Endometrium (tissue), 2 donors: ENCODE results near the gene DCK.
"Not testable (repeated sequence)": the region's sequence is repeated elsewhere in the genome, so short reads cannot be mapped to it uniquely, and the experiment has no call there.

Experiments used
- FAIRE-seq: peaks from 2 replicates; lab custom pipeline; 2012; peaks lifted over from hg19 to GRCh38; lab: Jason Lieb, UNC
- donor health status: control.
- donor health status: control.

DCK gene

DNA sequence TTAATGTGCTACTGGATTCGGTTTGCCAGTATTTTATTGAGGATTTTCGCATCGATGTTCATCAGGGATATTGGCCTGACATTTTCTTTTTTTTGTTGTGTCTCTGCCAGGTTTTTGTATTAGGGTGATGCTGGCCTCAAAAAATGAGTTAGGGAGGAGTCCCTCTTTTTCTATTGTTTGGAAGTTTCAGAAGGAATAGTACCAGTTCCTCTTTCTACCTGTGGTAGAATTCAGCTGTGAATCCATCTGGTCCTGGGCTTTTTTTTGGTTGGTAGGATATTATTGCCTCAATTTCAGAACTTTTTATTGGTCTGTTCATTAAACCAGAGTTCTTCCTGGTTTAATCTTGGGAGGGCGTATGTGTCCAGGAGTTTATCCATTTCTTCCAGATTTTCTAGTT is 7.9 kb downstream of the DCK start:
- not testable (repeated sequence) for FAIRE-seq

DNA sequence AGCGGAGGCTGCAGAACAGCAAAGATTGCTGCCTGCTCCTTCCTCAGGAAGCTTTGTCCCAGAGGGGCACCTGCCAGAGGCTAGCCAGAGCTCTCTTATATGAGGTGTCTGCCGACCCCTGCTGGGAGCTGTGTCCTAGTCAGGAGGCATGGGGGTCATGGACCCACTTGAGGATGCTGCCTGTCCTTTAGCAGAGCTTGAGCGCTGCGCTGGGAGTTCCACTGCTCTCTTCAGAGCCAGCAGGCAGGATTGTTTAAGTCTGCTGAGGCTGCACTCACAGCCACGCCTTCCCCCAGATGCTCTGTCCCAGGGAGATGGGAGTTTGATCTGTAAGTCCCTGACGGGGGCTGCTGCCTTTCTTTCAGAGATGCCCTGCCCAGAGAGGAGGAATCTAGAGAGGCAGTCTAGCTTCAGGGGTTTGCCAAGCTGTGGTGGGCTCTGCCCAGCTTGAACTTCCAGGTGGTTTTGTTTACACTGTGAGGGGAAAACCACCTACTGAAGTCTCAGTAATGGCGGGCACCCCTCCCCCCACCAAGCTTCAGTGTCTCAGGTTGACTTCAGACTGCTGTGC is 10.9 kb downstream of the DCK start:
- no peak for FAIRE-seq

DNA sequence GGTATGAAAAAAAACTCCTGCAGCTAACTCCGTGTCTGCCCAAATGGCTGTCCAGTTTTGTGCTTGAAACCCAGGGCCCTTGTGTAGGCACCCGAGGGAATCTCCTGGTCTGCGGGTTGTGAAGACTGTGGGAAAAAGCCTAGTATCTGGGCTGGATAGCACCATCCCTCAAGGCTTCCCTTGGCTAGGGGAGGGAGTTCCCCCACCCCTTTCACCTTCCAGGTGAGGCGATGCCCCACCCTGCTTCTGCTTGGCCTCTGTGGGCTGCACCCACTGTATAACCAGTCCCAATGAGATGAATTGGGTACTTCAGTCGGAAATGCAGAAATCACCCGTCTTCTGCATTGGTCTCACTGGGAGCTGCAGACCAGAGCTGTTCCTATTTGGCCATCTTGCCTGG is 11.6 kb downstream of the DCK start:
- not testable (repeated sequence) for FAIRE-seq

GRCh38 chr4:71006203-71006907 is 12.9 kb downstream of the DCK start:
- no peak for FAIRE-seq

GRCh38 chr4:71008196-71008595 is 14.7 kb downstream of the DCK start:
- FAIRE-seq: no peak

GRCh38 chr4:71009086-71009485 is 15.6 kb downstream of the DCK start:
- no peak for FAIRE-seq

DNA sequence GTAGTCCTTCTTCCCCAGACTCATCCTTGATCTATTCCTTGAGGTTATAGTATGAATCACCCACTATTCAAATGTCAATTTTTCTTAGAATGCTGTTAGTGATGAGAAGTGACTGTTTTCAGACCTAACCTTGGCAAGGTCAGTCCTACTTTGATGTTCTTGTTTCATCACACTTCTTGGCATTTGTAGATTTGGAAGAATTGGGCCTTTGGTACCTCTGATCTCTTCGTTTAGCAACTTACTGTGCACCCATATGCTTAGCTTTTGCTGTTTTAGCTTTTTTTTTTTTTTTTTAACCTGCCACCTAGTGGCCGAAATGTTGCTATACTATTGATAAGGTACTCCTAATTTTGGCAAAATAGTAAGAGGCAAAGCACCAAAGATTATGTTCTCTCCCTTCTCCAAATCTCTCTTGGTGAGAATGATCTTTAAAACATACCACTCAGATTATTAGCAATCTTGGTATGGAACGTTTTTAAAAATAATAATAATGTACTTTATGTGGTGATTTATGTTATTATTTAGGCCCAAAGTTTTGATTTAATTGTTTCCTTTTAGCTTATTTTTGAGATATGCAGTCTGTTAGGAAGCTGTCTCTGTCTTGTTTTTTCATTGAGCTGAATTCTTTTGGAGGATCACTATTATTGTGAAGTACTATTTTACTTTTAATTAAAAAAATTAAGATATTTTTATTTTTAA is 16.6 kb downstream of the DCK start:
- FAIRE-seq: peak; percentile 88

DNA sequence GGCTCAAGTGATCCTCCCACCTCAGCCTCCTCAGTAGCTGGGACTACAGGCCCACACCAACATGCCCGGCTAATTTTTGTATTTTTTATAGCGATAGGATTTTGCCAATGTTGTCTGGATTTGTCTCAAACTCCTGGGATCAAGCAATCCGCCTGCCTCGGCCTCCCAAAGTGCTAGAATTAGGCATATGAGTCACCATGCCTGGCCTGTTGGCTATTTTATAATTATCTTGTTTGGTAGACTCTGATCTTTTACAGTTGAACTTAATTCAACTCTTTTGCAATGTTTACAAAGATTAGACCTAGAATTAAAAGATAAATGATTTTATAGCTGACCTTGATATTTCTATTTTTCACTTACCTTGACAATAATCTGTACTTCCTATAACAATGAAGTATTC is 18.0 kb downstream of the DCK start:
- FAIRE-seq: no peak

GRCh38 chr4:71017391-71017790 is 23.9 kb downstream of the DCK start:
- FAIRE-seq: not testable (repeated sequence)

DNA sequence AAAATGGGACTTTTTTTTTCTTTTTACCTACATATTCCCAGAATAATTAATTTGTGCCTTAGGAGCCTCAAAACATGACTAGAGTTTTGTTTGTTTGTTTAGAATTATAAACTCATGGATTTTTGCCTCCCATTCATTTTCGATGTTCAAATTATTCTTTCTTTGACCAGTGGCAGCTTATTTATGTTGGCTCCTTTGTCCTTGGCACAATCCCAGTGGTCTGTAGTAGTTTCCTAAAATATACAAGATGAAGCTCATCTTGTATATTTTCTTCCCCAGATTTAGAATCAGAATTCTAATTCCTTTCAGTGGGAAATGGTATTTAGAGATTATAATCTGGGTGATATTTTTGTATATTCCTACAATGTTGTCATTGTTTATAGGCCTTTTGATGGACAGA is 27.2 kb downstream of the DCK start:
- FAIRE-seq: no peak

- FAIRE-seq: no peak
Measured at GRCh38 chr4:71025654-71026053, 32.2 kb downstream of the DCK start.

DNA sequence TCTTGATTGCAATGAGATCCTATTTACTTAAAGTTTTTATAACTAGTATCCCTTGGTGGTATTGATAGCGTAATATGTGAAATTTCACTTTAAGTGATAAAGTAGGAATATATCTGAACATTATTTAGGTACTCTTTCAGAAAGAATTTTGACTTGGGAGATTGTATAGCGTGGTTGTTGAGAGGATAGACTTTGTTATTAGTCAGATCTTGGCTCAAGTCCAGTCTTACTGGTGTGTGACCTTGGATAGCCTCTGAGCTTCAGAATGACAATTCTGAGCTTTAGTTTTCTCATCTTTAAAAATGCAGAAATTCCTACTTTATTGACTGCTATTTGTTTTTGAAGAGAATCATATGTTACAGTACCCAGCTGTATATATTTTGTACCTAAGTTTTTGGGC is 32.6 kb downstream of the DCK start:
- no peak for FAIRE-seq

DNA sequence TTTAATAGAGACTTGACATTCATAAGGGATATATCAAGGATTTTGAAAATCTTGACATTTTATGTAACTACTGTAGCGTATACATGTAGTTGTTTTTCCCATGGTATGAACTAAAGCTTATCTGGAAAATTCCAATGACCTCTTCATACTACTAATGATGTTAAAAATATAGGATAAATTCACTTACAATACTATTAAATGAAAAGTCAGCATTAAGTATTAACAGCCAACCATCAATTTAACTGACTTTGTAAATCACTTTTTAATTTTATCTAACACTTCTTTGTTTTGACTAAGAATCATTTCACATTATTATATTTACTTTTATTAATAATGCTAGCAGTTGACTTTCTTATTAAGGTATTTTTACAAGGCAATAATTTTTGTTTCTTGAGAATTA is 34.2 kb downstream of the DCK start:
- peak; percentile 8 for FAIRE-seq

- no peak for FAIRE-seq
Measured at GRCh38 chr4:71029504-71029903, 36.1 kb downstream of the DCK start.

GRCh38 chr4:71032106-71032505 is 38.7 kb downstream of the DCK start:
- not testable (repeated sequence) for FAIRE-seq

DNA sequence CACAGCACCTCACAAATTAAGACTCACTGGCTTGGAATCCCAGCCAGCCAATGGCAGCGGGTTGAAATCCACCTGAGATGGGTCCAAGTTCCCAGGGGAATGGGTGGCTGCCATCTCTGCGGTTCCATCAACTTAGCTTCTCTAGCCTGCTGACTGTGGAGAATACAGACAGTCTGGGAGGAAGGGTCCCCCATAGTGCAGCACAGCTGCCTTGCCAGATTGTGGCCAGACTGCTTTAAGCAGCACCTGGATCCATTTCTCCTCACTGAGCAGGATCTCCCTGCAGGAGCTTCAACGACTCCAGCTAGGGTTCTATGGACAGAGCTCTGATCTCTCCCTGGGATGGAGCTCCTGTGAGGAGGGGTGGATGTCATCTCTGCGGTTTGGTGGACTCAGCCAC is 51.8 kb downstream of the DCK start:
- no peak for FAIRE-seq

- no peak for FAIRE-seq
Measured at GRCh38 chr4:71049395-71049794, 55.9 kb downstream of the DCK start.

DNA sequence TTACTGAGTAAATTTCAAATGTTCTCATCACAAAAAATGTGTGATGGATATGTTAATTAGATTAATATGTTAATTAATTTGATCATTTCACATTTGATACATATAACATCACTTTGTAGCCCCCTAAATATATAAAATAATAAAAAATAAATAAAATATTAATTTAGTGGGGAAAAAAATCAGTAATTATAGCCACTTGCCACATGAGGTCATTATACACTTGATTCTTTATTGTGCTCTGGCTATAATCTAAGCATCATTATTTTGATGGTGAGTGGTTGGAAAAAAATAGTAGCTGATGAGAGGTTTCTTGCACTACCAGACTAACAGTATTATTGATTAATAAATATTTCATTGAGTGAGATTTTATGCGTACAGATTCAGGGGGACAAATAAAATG is 57.4 kb downstream of the DCK start:
- peak; percentile 46 for FAIRE-seq

GRCh38 chr4:71052034-71052433 is 58.6 kb downstream of the DCK start:
- no peak for FAIRE-seq

- no peak for FAIRE-seq
Measured at GRCh38 chr4:71052716-71053115, 59.3 kb downstream of the DCK start.

DNA sequence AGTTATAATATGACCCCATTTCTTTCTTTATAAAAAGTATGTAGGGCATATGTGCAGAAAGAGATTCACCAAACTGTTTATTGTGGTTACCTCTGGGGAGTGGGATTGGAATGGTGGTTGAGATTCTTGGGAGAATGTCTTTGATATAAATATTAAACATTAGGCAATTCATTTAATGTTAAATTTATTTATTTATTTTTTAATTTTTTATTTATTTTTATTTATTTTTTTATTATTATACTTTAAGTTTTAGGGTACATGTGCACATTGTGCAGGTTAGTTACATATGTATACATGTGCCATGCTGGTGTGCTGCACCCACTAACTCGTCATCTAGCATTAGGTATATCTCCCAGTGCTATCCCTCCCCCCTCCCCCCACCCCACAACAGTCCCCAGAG is 60.2 kb downstream of the DCK start:
- FAIRE-seq: not testable (repeated sequence)

DNA sequence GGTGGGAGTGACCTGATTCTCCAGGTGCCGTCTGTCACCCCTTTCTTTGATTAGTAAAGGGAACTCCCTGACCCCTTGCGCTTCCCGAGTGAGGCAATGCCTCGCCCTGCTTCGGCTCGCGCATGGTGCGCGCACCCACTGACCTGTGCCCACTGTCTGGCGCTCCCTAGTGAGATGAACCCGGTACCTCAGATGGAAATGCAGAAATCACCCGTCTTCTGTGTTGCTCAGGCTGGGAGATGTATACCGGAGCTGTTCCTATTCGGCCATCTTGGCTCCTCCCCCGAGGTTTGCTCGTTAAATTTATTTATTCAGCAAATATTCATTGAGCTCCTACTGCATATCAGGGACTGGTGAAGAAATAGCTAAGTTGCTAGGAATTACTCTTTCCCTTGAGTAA is 66.1 kb downstream of the DCK start:
- not testable (repeated sequence) for FAIRE-seq

DNA sequence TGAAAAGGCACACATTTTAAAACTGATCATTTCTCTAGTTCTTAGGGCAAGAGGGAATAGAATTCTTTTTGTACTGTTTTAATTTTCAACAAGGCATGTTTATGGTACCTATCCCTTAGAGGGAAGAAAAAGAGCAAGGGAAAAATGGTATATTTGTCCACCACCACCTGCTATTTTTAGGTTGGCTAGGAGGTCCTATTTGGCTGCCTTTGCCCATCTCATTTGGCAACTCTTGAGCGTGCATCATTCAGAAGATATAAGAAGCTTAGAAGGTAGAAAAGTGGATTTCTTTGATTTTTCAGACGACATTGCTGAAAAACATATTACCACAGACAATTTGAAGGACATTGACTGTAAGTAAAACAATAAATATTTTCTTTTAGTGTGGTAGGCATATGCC is 69.0 kb downstream of the DCK start:
- FAIRE-seq: no peak

GRCh38 chr4:71063711-71064110 is 70.3 kb downstream of the DCK start:
- FAIRE-seq: no peak
